ENCODE measurements around the gene UBR1. TPM values are rescaled to one million over a fixed set of nuclear protein-coding genes. Genes with fewer than 3 reads are reported as not detected.
A peak's percentile ranks its signal among the peaks of the same experiment; 100 is the strongest.
"Not testable (repeated sequence)": the region's sequence is repeated elsewhere in the genome, so short reads cannot be mapped to it uniquely, and the experiment has no call there.

The UBR1 gene
- total RNA-seq, 4 donors from 2014 or later: 28.8 to 42.0 (median 31.0) TPM

DNA sequence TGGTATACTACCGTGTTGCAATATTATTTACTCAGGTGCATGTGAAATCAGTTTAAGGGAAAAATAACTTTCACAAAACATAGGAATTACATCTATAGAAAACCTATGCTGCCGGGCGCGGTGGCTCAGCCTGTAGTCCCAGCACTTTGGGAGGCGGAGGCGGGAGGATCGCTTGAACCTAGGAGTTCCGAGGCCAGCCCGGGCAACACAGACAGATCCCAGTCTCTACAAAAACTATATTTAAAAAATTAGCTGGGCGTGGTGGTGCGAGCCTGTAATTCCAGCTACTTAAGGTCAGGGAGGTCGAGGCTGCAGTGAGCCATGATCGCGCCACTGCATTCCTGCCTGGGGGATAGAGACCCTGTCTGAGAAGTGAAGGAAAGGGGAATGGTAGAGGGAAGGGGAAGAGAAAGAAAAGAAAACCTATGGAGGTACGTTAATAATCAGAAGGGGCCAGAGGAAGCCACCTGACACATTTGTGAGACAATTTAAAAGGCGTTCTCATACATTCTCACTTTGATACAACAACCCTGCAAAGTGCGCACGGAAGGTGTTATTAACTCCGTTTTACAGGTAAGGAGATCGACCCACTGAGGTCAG, 27.1 kb upstream of the UBR1 start:
- Histone ChIP-seq H3K9me3 (peaks cover 0 to 3% (median 0%) of the 10 kb centered on the region in 4 donors), H3K4me3 (peak overlapping the region; percentile 66 to 95 (median 76)), H3K27me3 (no peaks in the 10 kb centered on the region), H3K36me3 (peaks cover 0 to 18% (median 4%) of the 10 kb centered on the region in 3 donors), H3K4me1 (peaks cover 0 to 21% (median 5%) of the 10 kb centered on the region in 4 donors), H3K27ac (peak overlapping the region; percentile 53 to 90 (median 84))
- whole genome bisulfite sequencing, 2 donors: 26% methylated on average over 20 of the region's 20 CpGs
- TF ChIP-seq POLR2A (IDR thresholded peaks at IDR 0.05): no peak
- no peak for TF ChIP-seq CTCF (IDR thresholded peaks at IDR 0.05)
- TF ChIP-seq EP300 (IDR thresholded peaks at IDR 0.05): no peak
- DNase-seq (ENCODE audit: low spot score in 2 of 2): no peak

- no peak for TF ChIP-seq CTCF (IDR thresholded peaks at IDR 0.05)
- TF ChIP-seq POLR2A (IDR thresholded peaks at IDR 0.05): no peak
- TF ChIP-seq EP300 (IDR thresholded peaks at IDR 0.05): no peak
- Histone ChIP-seq H3K36me3 (no peaks in the 10 kb centered on the region), H3K27ac (no peak overlapping the region), H3K9me3 (peaks cover 0 to 3% (median 0%) of the 10 kb centered on the region in 4 donors), H3K4me1 (peaks cover 0 to 4% (median 2%) of the 10 kb centered on the region in 4 donors), H3K4me3 (no peak overlapping the region), H3K27me3 (no peaks in the 10 kb centered on the region)
- 90 to 92% methylated on average over 4 of the region's 4 CpGs for WGBS, 2 donors
- DNase-seq (ENCODE audit: low spot score in 2 of 2): no peak
Observed at GRCh38 chr15:43128980-43129335, 23.1 kb upstream of the UBR1 start.

- H3K4me1 ChIP-seq; H3K27me3 ChIP-seq; H3K9me3 ChIP-seq; H3K36me3 ChIP-seq; H3K27ac ChIP-seq; H3K4me3 ChIP-seq; DNase-seq (ENCODE audit: low spot score in 2 of 2): not testable (repeated sequence)
- 80% methylated on average over 10 of the region's 10 CpGs for WGBS, 2 donors
Observed at GRCh38 chr15:43128174-43128979, 22.5 kb upstream of the UBR1 start.

DNA sequence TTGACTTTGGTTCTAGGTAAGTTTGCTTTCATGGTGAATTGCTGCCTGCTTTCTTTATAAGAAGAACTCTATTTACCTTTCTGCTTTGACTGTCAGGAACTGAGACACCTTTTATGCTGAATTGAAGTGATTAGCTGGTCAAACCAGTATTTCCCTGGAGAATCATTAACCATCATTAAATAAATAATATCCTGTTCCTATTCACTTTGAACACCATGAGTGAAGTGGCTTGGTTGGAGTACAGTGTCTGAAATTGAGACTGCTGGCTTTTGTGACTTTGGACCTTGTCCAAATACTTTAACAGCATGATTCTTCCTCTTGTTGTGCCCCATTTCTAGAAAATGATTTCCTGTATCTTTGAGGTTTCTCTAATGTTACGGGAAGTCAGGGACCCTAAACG, 21.9 kb upstream of the UBR1 start:
- Histone ChIP-seq H3K4me1 (peaks cover 0 to 2% (median under 1%) of the 10 kb centered on the region in 4 donors), H3K4me3 (no peak overlapping the region), H3K36me3 (no peaks in the 10 kb centered on the region), H3K9me3 (peaks cover 0 to 3% (median 0%) of the 10 kb centered on the region in 4 donors), H3K27me3 (no peaks in the 10 kb centered on the region), H3K27ac (no peak overlapping the region)
- TF ChIP-seq POLR2A (IDR thresholded peaks at IDR 0.05): no peak
- TF ChIP-seq EP300 (IDR thresholded peaks at IDR 0.05): no peak
- no peak for TF ChIP-seq CTCF (IDR thresholded peaks at IDR 0.05)
- WGBS, 2 donors: 66 to 83% methylated on average over 2 of the region's 2 CpGs
- DNase-seq (ENCODE audit: low spot score in 2 of 2): no peak

DNA sequence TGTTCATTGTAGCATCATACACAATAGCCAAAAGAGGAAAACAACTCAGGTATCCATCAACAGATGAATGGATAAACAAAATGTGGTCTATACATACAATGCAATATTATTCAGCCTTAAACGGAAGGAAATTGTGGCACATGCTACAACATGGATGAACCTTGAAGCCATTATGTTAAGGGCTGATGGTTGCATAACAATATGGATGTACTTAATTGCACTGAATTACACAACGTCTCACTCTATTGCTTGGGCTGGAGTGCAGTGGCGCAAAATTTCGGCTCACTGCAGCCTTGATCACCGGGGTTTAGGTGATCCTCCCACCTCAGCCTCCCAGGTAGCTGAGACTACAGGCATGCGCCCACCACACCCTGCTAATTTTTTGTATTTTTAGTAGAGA, 20.5 kb upstream of the UBR1 start:
- Histone ChIP-seq H3K36me3 (no peaks in the 10 kb centered on the region), H3K4me3 (no peak overlapping the region), H3K9me3 (peaks cover 0 to 3% (median 0%) of the 10 kb centered on the region in 4 donors), H3K4me1 (peaks cover 0 to 7% (median 0%) of the 10 kb centered on the region in 4 donors), H3K27me3 (peaks cover 0 to 2% of the 10 kb centered on the region in 2 donors), H3K27ac (no peak overlapping the region)
- 87% methylated on average over 6 of the region's 6 CpGs for WGBS, 2 donors
- DNase-seq (ENCODE audit: low spot score in 2 of 2): no peak
- no peak for TF ChIP-seq CTCF (IDR thresholded peaks at IDR 0.05)

Data from tibial nerve (tissue), 4 donors.